Astrocyte (in vitro differentiated cells and primary cell): ENCODE data around the gene KANSL2. TPM values are rescaled to one million over a fixed set of nuclear protein-coding genes. Genes with fewer than 3 reads are reported as not detected.

ENCODE experiments used
- DNase-seq: peaks from one replicate; pipeline ENCODE4 v3.0.0-alpha.2; 2010; ENCODE audit warnings: low read depth
- FAIRE-seq: peaks from 2 replicates; lab custom pipeline; 2011; peaks lifted over from hg19 to GRCh38; lab: Jason Lieb, UNC
- H2AFZ ChIP-seq: 2 replicates; pipeline ENCODE4 v1.6.0; 2012; ENCODE audit warnings: low read depth, low read length, inconsistent platforms
- H3K27ac ChIP-seq: 2 replicates; pipeline ENCODE4 v1.5.1; 2011; ENCODE audit warnings: low read depth, low read length, inconsistent platforms
- H3K27me3 ChIP-seq: 2 replicates; pipeline ENCODE4 v1.6.0; 2011; ENCODE audit warnings: low read length, inconsistent platforms; ENCODE audit not compliant: insufficient read depth
- H3K36me3 ChIP-seq: 2 replicates; pipeline ENCODE4 v1.5.1; 2011; ENCODE audit warnings: low read length, inconsistent platforms; ENCODE audit not compliant: insufficient read depth
- H3K4me1 ChIP-seq: 2 replicates; pipeline ENCODE4 v1.5.1; 2011; ENCODE audit warnings: low read length, inconsistent platforms; ENCODE audit not compliant: insufficient read depth
- H3K4me2 ChIP-seq: 2 replicates; pipeline ENCODE4 v1.6.0; 2012; ENCODE audit warnings: low read length, inconsistent platforms
- H3K4me3 ChIP-seq: 2 replicates; pipeline ENCODE4 v1.5.1; 2011; ENCODE audit warnings: low read depth, mild to moderate bottlenecking, low read length, inconsistent platforms; ENCODE audit not compliant: insufficient read depth
- H3K79me2 ChIP-seq: 2 replicates; pipeline ENCODE4 v1.6.0; 2012; ENCODE audit warnings: mild to moderate bottlenecking, low read length, inconsistent platforms; ENCODE audit not compliant: insufficient read depth
- H3K9ac ChIP-seq: 2 replicates; pipeline ENCODE4 v1.6.0; 2012; ENCODE audit warnings: mild to moderate bottlenecking, low read length, inconsistent platforms
- H3K9me3 ChIP-seq: 2 replicates; pipeline ENCODE4 v1.5.1; 2012; ENCODE audit warnings: low read depth, mild to moderate bottlenecking, low read length, inconsistent platforms; ENCODE audit not compliant: insufficient read depth
- H4K20me1 ChIP-seq: 2 replicates; pipeline ENCODE4 v1.6.0; 2012; ENCODE audit warnings: low read length, inconsistent platforms; ENCODE audit not compliant: insufficient read depth
- H3K27ac Mint-ChIP-seq: one replicate; pipeline ENCODE4 v1.8.0; 2021; ENCODE audit warnings: mild to moderate bottlenecking, mixed read lengths; ENCODE audit not compliant: unreplicated experiment
- H3K27me3 Mint-ChIP-seq: one replicate; pipeline ENCODE4 v1.8.0; 2021; ENCODE audit warnings: low read depth, mixed read lengths; ENCODE audit not compliant: unreplicated experiment
- H3K36me3 Mint-ChIP-seq: one replicate; pipeline ENCODE4 v1.8.0; 2021; ENCODE audit warnings: low read depth, mixed read lengths; ENCODE audit not compliant: unreplicated experiment
- H3K4me1 Mint-ChIP-seq: one replicate; pipeline ENCODE4 v1.8.0; 2021; ENCODE audit warnings: low read depth, mixed read lengths; ENCODE audit not compliant: unreplicated experiment
- H3K4me3 Mint-ChIP-seq: one replicate; pipeline ENCODE4 v1.8.0; 2021; ENCODE audit warnings: mild to moderate bottlenecking, moderate library complexity, mixed read lengths; ENCODE audit not compliant: unreplicated experiment
- H3K9me3 Mint-ChIP-seq: one replicate; pipeline ENCODE4 v1.8.0; 2021; ENCODE audit warnings: mild to moderate bottlenecking, mixed read lengths; ENCODE audit not compliant: unreplicated experiment
- CTCF ChIP-seq: IDR thresholded peaks from 2 replicates; pipeline ENCODE4 v1.5.1; 2011; ENCODE audit warnings: low read depth, mild to moderate bottlenecking, inconsistent platforms, low read length, moderate library complexity; ENCODE audit not compliant: insufficient read depth
- EZH2 ChIP-seq: IDR thresholded peaks from 2 replicates; pipeline ENCODE4 v1.6.1; 2012; ENCODE audit warnings: mild to moderate bottlenecking, low read length, inconsistent platforms; ENCODE audit not compliant: insufficient read depth
- total RNA-seq: library from RNA; stranded (reverse); gene quantifications from 2 replicates; pipeline ENCODE4 v1.2.1, GENCODE V29; 2021

KANSL2 gene
- total RNA-seq, 1 donor from 2014 or later, result 45.7 TPM

- no peaks in the 10 kb centered on the region for H3K27me3 Mint-ChIP-seq
- no peak overlapping the region for H3K4me2 ChIP-seq
- TF ChIP-seq EZH2 (no peak), CTCF (no peak)
- peaks cover 43% of the 10 kb centered on the region for H3K36me3 ChIP-seq
- H3K27ac Mint-ChIP-seq, result no peak overlapping the region
- no peak overlapping the region for H3K4me3 ChIP-seq
- H3K9ac ChIP-seq, result no peak overlapping the region
- H3K79me2 ChIP-seq, result peaks cover 23% of the 10 kb centered on the region
- H3K27me3 ChIP-seq, result no peaks in the 10 kb centered on the region
- no peaks in the 10 kb centered on the region for H3K4me1 ChIP-seq
- H3K4me1 Mint-ChIP-seq, result no peaks in the 10 kb centered on the region
- FAIRE-seq (no peak), DNase-seq (no peak)
- H3K27ac ChIP-seq, result no peak overlapping the region
- H3K36me3 Mint-ChIP-seq, result peaks cover 10% of the 10 kb centered on the region
- peaks cover 19% of the 10 kb centered on the region for H4K20me1 ChIP-seq
- H3K9me3 ChIP-seq, result no peaks in the 10 kb centered on the region
- H3K4me3 Mint-ChIP-seq, result no peak overlapping the region
- no peaks in the 10 kb centered on the region for H3K9me3 Mint-ChIP-seq
- H2AFZ ChIP-seq, result no peak overlapping the region
These were observed 14.6 kb upstream of the KANSL2 start for GRCh38 chr12:48696626-48697025.

GRCh38 chr12:48695859-48696258 lies 13.8 kb upstream of the KANSL2 start:
- no peaks in the 10 kb centered on the region for H3K27me3 ChIP-seq
- Mint-ChIP-seq H3K36me3 (peaks cover 12% of the 10 kb centered on the region), H3K27ac (no peak overlapping the region), H3K27me3 (no peaks in the 10 kb centered on the region), H3K4me1 (peaks cover 7% of the 10 kb centered on the region), H3K9me3 (no peaks in the 10 kb centered on the region), H3K4me3 (no peak overlapping the region)
- no peak overlapping the region for H3K27ac ChIP-seq
- DNase-seq (no peak), FAIRE-seq (no peak)
- no peak overlapping the region for H3K4me3 ChIP-seq
- H3K79me2 ChIP-seq, result peaks cover 29% of the 10 kb centered on the region
- H3K9ac ChIP-seq, result no peak overlapping the region
- TF ChIP-seq EZH2, result no peak
- TF ChIP-seq CTCF, result no peak
- H3K4me1 ChIP-seq, result no peaks in the 10 kb centered on the region
- H3K36me3 ChIP-seq, result peaks cover 48% of the 10 kb centered on the region
- peaks cover 23% of the 10 kb centered on the region for H4K20me1 ChIP-seq
- no peak overlapping the region for H2AFZ ChIP-seq
- no peak overlapping the region for H3K4me2 ChIP-seq
- no peaks in the 10 kb centered on the region for H3K9me3 ChIP-seq

GRCh38 chr12:48694038-48694437 lies 12.0 kb upstream of the KANSL2 start:
- no peak overlapping the region for H3K4me2 ChIP-seq
- no peak overlapping the region for H3K4me3 ChIP-seq
- H3K27ac Mint-ChIP-seq, result no peak overlapping the region
- H3K9me3 ChIP-seq, result no peaks in the 10 kb centered on the region
- no peaks in the 10 kb centered on the region for H3K4me1 ChIP-seq
- peaks cover 37% of the 10 kb centered on the region for H3K79me2 ChIP-seq
- peaks cover 38% of the 10 kb centered on the region for H4K20me1 ChIP-seq
- peaks cover 60% of the 10 kb centered on the region for H3K36me3 ChIP-seq
- H3K27me3 ChIP-seq, result no peaks in the 10 kb centered on the region
- no peak overlapping the region for H3K4me3 Mint-ChIP-seq
- no peaks in the 10 kb centered on the region for H3K9me3 Mint-ChIP-seq
- H3K9ac ChIP-seq, result no peak overlapping the region
- H3K27ac ChIP-seq, result no peak overlapping the region
- no peak overlapping the region for H2AFZ ChIP-seq
- H3K36me3 Mint-ChIP-seq, result peaks cover 12% of the 10 kb centered on the region
- DNase-seq (no peak), FAIRE-seq (no peak)
- no peak for TF ChIP-seq EZH2
- no peak for TF ChIP-seq CTCF
- H3K27me3 Mint-ChIP-seq, result no peaks in the 10 kb centered on the region
- H3K4me1 Mint-ChIP-seq, result peaks cover 15% of the 10 kb centered on the region
